ENCODE measurements around the gene SPAST. TPM values are rescaled to one million over a fixed set of nuclear protein-coding genes. Genes with fewer than 3 reads are reported as not detected.
"Not testable (repeated sequence)": the region's sequence is repeated elsewhere in the genome, so short reads cannot be mapped to it uniquely, and the experiment has no call there.

The SPAST gene
- total and polyA plus RNA-seq, 8 donors: 2.5 to 10.4 (median 5.9) TPM

DNA sequence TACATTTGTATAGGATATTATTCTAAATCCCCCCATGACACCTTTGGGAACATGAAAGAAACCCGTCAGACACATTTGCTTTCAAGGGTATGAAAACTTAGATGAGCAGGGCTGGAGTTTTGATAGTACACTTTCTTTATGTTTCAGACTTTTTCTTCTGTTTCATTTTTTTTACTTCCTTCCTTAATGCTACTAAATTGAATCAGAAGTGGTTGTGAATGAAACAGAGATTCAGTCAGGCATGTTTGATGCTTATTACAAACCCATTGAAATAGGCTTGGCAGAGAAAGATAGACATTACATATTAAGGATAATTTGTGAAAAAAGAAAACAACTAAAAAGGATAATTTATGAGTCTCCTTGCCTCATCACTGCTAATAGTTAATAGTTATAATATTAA, 129.1 kb downstream of the SPAST start:
- TF ChIP-seq, protein P1, sequence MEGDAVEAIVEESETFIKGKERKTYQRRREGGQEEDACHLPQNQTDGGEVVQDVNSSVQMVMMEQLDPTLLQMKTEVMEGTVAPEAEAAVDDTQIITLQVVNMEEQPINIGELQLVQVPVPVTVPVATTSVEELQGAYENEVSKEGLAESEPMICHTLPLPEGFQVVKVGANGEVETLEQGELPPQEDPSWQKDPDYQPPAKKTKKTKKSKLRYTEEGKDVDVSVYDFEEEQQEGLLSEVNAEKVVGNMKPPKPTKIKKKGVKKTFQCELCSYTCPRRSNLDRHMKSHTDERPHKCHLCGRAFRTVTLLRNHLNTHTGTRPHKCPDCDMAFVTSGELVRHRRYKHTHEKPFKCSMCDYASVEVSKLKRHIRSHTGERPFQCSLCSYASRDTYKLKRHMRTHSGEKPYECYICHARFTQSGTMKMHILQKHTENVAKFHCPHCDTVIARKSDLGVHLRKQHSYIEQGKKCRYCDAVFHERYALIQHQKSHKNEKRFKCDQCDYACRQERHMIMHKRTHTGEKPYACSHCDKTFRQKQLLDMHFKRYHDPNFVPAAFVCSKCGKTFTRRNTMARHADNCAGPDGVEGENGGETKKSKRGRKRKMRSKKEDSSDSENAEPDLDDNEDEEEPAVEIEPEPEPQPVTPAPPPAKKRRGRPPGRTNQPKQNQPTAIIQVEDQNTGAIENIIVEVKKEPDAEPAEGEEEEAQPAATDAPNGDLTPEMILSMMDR (IDR thresholded peaks at IDR 0.05): no peak
- DNase-seq (no peak), ATAC-seq (no peak), FAIRE-seq (no peak)
- Histone ChIP-seq H3K9me3 (no peaks in the 10 kb centered on the region), H3K4me1 (no peaks in the 10 kb centered on the region), H3K36me3 (peaks cover 0 to 10% (median 0%) of the 10 kb centered on the region in 3 donors), H3K4me3 (no peak overlapping the region), H3K27me3 (no peaks in the 10 kb centered on the region), H3K27ac (no peak overlapping the region)
- intact Hi-C loops (cut with DNase I): no loop called here
- 85 to 95% methylated on average over 1 of the region's 1 CpG for WGBS, 2 donors

DNA sequence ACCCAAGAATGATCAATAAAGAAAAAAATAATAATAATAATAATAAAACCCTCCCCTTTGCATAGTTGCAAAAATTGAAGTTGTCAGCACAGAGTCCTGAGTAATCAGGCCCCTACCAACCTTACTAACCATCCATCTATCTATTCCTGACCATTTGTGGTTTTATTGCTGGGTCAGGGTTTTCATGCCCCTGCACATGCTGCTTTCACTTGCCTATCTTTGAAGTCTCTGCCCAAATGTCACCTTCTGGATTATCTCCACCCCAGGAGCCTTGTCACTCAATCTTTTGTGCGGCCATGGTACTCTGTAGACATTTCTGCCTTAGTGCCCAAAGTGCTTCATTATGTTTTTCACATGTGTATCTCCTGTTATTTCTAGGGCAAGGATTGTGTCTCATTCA, 137.5 kb downstream of the SPAST start:
- intact Hi-C loops (cut with DNase I): no loop called here
- TF ChIP-seq, protein P1 (IDR thresholded peaks at IDR 0.05): no peak
- WGBS, 2 donors: 74 to 81% methylated on average over 1 of the region's 1 CpG
- DNase-seq: no peak
- no peak overlapping the region for H3K27ac ChIP-seq
- no peak for FAIRE-seq
- H3K4me3 ChIP-seq: no peak overlapping the region
- H3K9me3 ChIP-seq: no peaks in the 10 kb centered on the region
- H3K4me1 ChIP-seq: no peaks in the 10 kb centered on the region
- H3K36me3 ChIP-seq: peaks cover 0 to 17% (median 0%) of the 10 kb centered on the region in 3 donors
- H3K27me3 ChIP-seq: no peaks in the 10 kb centered on the region
- ATAC-seq: no peak

- 95 to 99% methylated on average over 3 of the region's 3 CpGs for WGBS, 2 donors
- H3K36me3 ChIP-seq; intact Hi-C loops (cut with DNase I): not testable (repeated sequence)
These were observed 140.1 kb downstream of the SPAST start for GRCh38 chr2:32203428-32203827.

More at GRCh38 chr2:32203428-32203827, 140.1 kb downstream of the SPAST start:
- not testable (repeated sequence) for H3K4me3 ChIP-seq, H3K27ac ChIP-seq, FAIRE-seq, H3K9me3 ChIP-seq, H3K27me3 ChIP-seq, DNase-seq, H3K4me1 ChIP-seq, ATAC-seq

Other genes with a start within 250 kb of the SPAST start
- gene MEMO1, start 52.5 kb upstream of the SPAST start, total RNA-seq: 10 to 100 TPM; 10.5 to 20.4 (median 15.1) TPM
- gene MEMO1, start 52.5 kb upstream of the SPAST start, polyA plus RNA-seq: 10 to 100 TPM; 17.2 to 19.3 TPM
- gene DPY30, start 23.8 kb upstream of the SPAST start, total RNA-seq: 10 to 100 TPM; 17.6 to 30.7 (median 22.8) TPM
- 10 to 100 TPM; 46.8 to 58.7 TPM for gene DPY30, start 23.8 kb upstream of the SPAST start, polyA plus RNA-seq
- gene SLC30A6, start 102.3 kb downstream of the SPAST start, total RNA-seq: 10 to 100 TPM in 3 of 6 donors, 1 to 10 TPM in 3; 7.3 to 13.7 (median 9.6) TPM
- gene SLC30A6, start 102.3 kb downstream of the SPAST start, polyA plus RNA-seq: 1 to 10 TPM; 2.1 to 5.2 TPM
- 1 to 10 TPM in 2 of 6 donors, under 1 TPM in 4; 0.13 to 1.9 (median 0.34) TPM for gene NLRC4, start 201.3 kb downstream of the SPAST start, total RNA-seq
- under 1 TPM; 0.21 to 0.49 TPM for gene NLRC4, start 201.3 kb downstream of the SPAST start, polyA plus RNA-seq
- 10 to 100 TPM; 26.3 to 42.2 (median 32.4) TPM for gene YIPF4, start 214.3 kb downstream of the SPAST start, total RNA-seq
- 10 to 100 TPM in 1 of 2 donors, 1 to 10 TPM in 1; 7.6 to 13.4 TPM for gene YIPF4, start 214.3 kb downstream of the SPAST start, polyA plus RNA-seq